ENCODE measurements around the gene MLEC. TPM values are rescaled to one million over a fixed set of nuclear protein-coding genes. Genes with fewer than 3 reads are reported as not detected.
A peak's percentile ranks its signal among the peaks of the same experiment; 100 is the strongest.

The MLEC gene
- total RNA-seq, 1 experiment from 2014 or later, result 181 TPM

- WGBS (ENCODE audit: extremely low coverage, insufficient read length, low lambda C conversion rate), result no CpG with 5 or more reads among the region's 1 CpG
- Mint-ChIP-seq H3K4me1 (no peaks in the 10 kb centered on the region), H3K4me3 (no peak overlapping the region), H3K36me3 (ENCODE audit: insufficient read depth in 1 of 3, low read depth in 3 of 3) (peaks cover 25 to 52% (median 45%) of the 10 kb centered on the region in 3 experiments; a peak in 6 of 7 replicates), H3K27ac (peak overlapping the region in 1 of 3 experiments; percentile 5; a peak in 1 of 7 replicates), H3K27me3 (ENCODE audit: low read depth) (no peaks in the 10 kb centered on the region), H3K9me3 (no peaks in the 10 kb centered on the region)
- H3K23me2 ChIP-seq (ENCODE audit: insufficient read length, low read depth, low read length, poor library complexity, severe bottlenecking), result no peaks in the 10 kb centered on the region
- H2BK12ac ChIP-seq (ENCODE audit: insufficient read length, low read depth, low read length), result no peak overlapping the region
- TF ChIP-seq CTCF (conservative IDR thresholded peaks at IDR 0.05), result no peak
- H3K18ac ChIP-seq (ENCODE audit: insufficient read length, low read depth, low read length), result no peak overlapping the region
- no peaks in the 10 kb centered on the region for H4K20me1 ChIP-seq (ENCODE audit: control insufficient read depth, insufficient read depth, insufficient read length)
- H3K27me3 ChIP-seq (ENCODE audit: insufficient read depth, low read length), result no peaks in the 10 kb centered on the region
- no peaks in the 10 kb centered on the region for H3K4me1 ChIP-seq (ENCODE audit: insufficient read depth, low read length)
- H2AFZ ChIP-seq (ENCODE audit: low read length), result no peak overlapping the region
- H4K91ac ChIP-seq (ENCODE audit: insufficient read length, low read depth, low read length), result no peak overlapping the region
- no peak overlapping the region for H2BK15ac ChIP-seq (ENCODE audit: low read depth, low read length)
- no peak overlapping the region for H2BK20ac ChIP-seq (ENCODE audit: low read depth, low read length, poor library complexity, severe bottlenecking)
- H3K79me1 ChIP-seq (ENCODE audit: insufficient read depth, low read depth, low read length, poor library complexity, severe bottlenecking), result no peaks in the 10 kb centered on the region
- no peak overlapping the region for H3K23ac ChIP-seq (ENCODE audit: insufficient read length, low read depth, low read length)
- no peak overlapping the region for H4K5ac ChIP-seq (ENCODE audit: insufficient read length, low read depth, low read length)
- H2BK5ac ChIP-seq (ENCODE audit: insufficient read length, low read length), result no peak overlapping the region
- no peak overlapping the region for H3K4me2 ChIP-seq (ENCODE audit: insufficient read depth, insufficient read length, low read length)
- H3K14ac ChIP-seq (ENCODE audit: insufficient read depth, low read length), result no peak overlapping the region
- no peaks in the 10 kb centered on the region for H3K79me2 ChIP-seq (ENCODE audit: insufficient read depth, low read length)
- H4K8ac ChIP-seq (replicated peaks; ENCODE audit: insufficient read length, low read depth, low read length), result no peak overlapping the region
- H2AK5ac ChIP-seq (ENCODE audit: insufficient read length, low read length), result no peak overlapping the region
- H3K27ac ChIP-seq (ENCODE audit: insufficient read length, low read depth, low read length), result no peak overlapping the region
- H3K9me3 ChIP-seq (ENCODE audit: control insufficient read depth, low read depth, low read length), result no peaks in the 10 kb centered on the region
- DNase-seq, result no peak
- H3K9ac ChIP-seq (ENCODE audit: extremely low read depth, insufficient read length, low read length), result no peak overlapping the region
- no peak overlapping the region for H3K56ac ChIP-seq (ENCODE audit: insufficient read length, low read depth, low read length)
- H3T11ph ChIP-seq (ENCODE audit: low read length), result no peak overlapping the region
- no peak overlapping the region for H2BK120ac ChIP-seq (ENCODE audit: low read depth, low read length, poor library complexity, severe bottlenecking)
- no peak overlapping the region for H3K4ac ChIP-seq (ENCODE audit: low read depth, low read length)
Observed at GRCh38 chr12:120702637-120703036, 15.7 kb downstream of the MLEC start.
